ENCODE results near the gene PTMA.

The PTMA gene

DNA sequence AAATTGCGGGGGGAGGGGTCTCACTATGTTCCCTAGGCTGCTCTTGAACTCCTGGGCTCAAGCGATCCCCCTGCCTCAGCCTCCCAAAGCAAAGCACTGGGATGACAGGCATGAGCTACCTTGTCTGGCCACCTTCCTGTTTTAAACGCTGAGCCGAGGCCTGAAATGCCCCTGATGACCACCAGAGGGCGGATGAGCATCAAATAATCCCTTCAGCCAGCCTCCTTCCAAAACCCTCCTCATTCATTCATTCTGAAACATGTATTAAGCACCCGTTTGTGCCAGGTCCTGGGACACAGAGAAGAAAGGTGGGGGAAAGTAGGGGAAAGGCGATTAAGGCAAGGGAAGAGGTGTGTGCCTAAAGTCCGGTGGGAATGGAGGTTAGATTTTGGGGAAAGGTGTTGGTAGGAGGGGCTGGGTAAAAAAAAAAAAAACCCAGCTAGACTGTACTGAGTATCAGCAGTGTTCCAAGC is 30.7 kb upstream of the PTMA start:
- DNase-seq, result peak; percentile 70

DNA sequence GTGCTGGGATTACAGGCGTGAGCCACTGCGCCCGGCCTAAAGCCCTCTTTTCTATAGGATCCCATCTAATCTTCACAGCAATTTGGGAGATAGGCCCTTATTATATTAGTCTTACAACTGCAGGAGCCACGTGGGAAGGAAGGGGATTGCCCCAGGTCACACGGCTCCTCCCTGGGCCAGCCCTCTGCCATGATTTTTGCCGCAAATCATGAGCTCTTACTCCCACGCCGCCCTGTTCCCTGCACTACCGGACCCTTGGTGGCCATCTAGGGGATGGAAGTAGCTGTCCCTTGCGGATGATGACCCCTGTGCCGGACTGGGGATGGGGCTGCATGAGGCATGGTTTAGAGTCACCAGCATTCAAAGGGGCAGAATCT is 28.4 kb upstream of the PTMA start:
- DNase-seq, result no peak

- peak; percentile 91 for DNase-seq
Observed at GRCh38 chr2:231680285-231680991, 27.9 kb upstream of the PTMA start.

DNA sequence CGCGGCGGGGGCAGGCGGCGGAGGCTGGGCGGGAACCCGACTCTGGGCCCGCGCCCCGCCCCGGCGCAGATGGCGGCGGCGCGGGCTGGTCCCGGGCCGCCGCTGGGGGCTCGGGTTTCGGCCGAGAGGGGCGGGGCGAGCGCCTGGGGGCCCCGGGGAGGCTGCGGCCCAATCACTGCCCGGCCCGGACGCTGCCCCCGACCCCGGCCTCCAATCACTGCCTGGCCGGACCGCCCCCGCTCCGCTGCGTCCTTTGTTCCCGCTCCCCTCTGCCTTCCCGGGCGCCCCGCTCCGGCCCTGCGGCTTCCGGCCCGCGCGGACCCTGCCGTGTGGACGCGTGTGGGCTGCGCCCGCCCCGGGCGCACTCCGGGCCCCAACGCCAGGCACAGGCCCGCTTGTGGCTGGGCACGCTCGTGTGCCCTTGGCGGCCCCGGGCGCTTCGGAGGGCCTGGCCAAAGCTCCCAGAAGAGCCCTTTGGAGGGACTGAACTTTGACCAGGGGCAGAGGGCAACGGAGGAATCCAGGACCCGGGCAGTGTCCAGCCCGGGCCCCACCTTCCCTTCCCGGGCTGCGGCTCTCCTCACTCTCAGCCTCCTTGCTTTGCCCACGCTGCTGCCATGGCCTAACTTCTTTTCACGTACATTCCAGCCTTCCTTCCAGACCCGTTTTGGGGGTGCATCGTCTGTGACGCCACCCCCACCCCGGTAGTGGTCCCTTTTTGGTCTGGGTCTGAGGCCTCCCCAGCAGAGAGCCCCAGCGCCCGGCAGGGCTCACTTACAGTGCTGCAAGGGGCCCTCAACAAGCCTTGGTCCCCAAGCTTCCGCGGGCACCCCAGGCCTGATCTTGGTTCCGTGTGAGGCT is 27.1 kb upstream of the PTMA start:
- peak; percentile 77 for DNase-seq

- DNase-seq, result no peak
Observed at GRCh38 chr2:231682603-231683291, 25.6 kb upstream of the PTMA start.

- no peak for DNase-seq
Observed at GRCh38 chr2:231683292-231684235, 24.8 kb upstream of the PTMA start.

DNA sequence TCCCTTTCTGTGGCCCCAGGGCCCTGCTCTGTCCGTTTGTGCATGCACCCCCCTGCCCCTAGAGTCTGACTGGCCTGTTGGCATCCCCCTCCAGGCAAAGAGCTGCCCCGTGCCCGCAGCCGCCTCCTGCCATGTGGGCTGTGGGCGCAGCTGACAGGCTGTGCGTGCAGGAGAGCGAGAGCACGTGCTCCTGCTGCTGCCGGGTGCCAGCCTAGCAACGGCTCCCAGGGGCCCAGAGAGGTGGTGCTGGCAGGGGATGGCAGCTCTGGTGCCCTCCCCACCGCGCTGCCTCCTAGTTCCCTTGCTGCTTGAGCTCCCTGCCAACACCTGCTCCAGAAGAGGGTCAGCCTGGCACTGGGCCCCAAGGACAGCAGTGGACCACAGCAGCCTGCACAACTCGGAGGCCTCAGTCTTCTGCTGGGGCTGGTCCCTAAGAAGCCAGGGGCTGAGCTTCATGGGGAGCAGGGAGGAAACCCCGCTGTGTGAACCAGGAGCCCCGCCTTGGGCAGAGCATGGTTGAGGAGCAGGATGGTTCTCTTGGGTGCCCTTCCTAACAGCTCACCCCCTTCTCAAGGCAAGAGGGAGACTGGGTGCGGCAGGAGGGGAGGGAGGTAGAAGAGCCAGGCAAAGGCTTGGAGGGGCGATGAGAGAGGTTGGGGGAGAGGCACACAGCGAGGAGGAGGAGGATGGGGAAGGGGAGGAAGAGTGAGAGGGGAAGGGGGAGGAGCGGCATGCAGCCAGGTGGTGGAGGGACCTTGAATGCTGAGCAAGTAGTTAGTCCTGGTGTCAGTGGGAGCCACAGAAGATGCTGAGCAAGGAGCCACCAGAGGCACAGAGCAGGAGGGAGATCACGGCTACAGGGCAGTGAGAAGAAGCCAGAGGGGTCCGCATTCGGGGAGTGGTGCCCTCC is 23.8 kb upstream of the PTMA start:
- DNase-seq, result peak; percentile 40

GRCh38 chr2:231685349-231686191 is 22.8 kb upstream of the PTMA start:
- no peak for DNase-seq

GRCh38 chr2:231686192-231687100 is 21.9 kb upstream of the PTMA start:
- no peak for DNase-seq

DNA sequence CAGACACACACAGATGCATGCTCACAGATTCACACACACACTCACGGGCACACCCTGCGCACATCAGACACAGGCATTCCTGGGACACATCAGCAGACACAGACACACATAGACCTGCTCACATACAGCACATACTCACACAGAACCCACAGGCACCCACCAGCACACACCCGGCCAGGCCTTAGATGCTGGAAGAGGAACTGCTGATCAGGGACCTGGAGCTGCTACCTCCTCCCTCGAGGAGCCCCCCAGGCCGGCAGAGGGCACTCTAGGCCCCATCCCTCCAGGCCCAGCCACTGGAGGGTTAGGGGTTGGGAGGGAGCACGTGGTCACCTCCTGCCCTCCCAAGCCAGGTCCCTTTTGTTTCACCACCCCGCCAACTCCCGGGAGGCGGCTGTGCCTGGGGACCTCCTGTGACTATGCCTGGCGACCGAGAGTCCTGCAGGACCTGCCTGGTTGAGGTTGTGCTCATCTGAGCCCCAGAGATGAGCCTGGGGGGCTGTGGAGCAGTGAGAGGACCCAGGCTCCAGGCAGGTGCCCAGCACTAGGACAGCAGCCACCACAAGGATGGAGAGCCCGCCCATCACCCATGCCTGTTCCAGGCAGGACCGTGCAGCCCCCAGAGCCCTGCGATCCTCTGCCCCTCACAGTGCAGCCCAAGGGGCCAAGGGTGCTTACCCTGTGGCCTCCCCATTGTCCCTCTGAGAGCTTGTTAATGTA is 21.0 kb upstream of the PTMA start:
- peak; percentile 23 for DNase-seq

DNA sequence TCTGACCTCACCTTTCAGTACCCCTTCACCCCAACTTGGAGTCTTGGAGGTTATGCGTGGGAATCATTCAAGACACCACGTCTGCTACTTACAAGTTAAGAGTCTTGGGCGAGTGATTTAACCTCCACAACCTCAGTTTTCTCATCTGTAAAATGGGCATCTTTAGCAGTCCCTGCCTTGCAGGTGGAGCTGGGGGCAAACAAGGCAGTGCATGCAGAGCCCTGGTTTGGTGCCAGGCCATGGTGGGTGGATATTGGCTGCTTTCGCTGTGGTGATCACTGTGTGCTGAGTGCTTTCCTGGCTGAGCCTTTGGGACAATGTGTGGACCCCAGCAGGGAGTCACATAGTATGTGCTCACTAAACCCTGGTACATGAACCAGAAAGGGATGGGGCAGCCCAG is 20.4 kb upstream of the PTMA start:
- no peak for DNase-seq

GRCh38 chr2:231688719-231689118 is 19.6 kb upstream of the PTMA start:
- no peak for DNase-seq

GRCh38 chr2:231689124-231689893 is 19.0 kb upstream of the PTMA start:
- no peak for DNase-seq

DNA sequence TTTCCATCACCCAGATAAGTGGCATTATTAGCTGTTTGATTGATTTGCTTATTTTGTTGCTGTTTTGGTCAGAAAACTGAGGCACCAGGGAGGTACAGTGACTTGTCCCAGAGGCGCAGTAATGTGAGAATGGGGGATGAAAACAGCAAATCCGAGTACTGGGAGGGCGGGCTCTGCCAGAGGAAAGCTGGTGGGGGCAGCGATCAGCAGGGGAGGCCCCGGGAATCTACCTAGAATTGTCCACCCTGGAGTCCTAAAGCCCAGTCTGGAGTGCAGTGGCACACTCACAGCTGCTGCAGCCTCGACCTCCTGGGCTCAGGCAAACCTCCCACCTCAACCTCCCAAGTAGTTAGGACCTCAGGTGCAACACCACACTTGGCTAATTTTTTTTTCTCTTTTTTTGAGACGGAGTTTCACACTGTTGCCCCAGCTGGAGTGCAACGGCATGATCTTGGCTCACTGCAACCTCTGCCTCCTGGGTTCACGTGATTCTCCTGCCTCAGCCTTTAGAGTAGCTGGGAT is 17.0 kb upstream of the PTMA start:
- no peak for DNase-seq

DNA sequence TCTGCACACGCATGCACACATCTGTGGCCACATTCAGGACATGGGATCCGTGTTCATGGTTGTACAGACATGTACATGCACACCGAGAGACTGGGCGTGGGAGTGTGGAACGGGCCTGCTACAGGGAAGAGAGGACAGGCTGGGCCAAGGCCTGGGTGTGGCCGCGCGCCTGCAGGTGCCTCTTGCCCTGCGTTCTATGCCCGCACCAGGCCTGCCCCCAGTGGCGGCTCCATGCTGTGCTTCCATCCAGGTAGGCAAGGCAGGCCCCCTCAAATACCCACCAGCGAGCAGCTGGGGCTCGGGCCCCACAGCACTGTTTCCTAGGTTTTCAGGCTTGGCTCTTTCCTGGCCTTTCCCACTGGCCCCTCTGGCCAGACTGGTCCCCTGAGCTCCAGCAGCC is 15.5 kb upstream of the PTMA start:
- DNase-seq, result no peak

- no peak for DNase-seq
Observed at GRCh38 chr2:231693956-231694355, 14.4 kb upstream of the PTMA start.

GRCh38 chr2:231696004-231696367 is 12.3 kb upstream of the PTMA start:
- DNase-seq, result no peak

GRCh38 chr2:231699006-231699405 is 9.3 kb upstream of the PTMA start:
- DNase-seq, result no peak

All from NCI-H774 (cell line).